Spleen (tissue), 7 donors: Measurements from ENCODE around the gene OTOP2.

ENCODE experiments used
- POLR2A ChIP-seq, 3 donors: fragments of 450-650 bp; IDR thresholded peaks; one replicate each; pipeline ENCODE4 v1.5.1; 2017; ENCODE audit warnings: antibody characterized with exemption in 3 of 3, mild to moderate bottlenecking in 1 of 3
- TF ChIP-seq, protein P1 (sequence below), 11 experiments: fragments of 200-600 bp in 7 of 11; fragments of 450-650 bp in 4 of 11; sonication (generic) in 4 of 11; IDR thresholded peaks in 8 of 11; conservative IDR thresholded peaks in 3 of 11; 1 replicate in 7 of 11; 2 replicates in 4 of 11; pipeline versions ENCODE4 v1.4.0 to v1.8.0; 2016 to 2021; ENCODE audit warnings: antibody characterized with exemption in 11 of 11, inconsistent platforms in 4 of 11, mild to moderate bottlenecking in 1 of 11
- donor health status: DM: no; HTN: no; CAD: no; lungs with moderate emphysema.
- donor health status: DM: no; HTN: no; CAD: no.
- donor health status: DM: no; HTN: no; CAD: no.

DNA sequence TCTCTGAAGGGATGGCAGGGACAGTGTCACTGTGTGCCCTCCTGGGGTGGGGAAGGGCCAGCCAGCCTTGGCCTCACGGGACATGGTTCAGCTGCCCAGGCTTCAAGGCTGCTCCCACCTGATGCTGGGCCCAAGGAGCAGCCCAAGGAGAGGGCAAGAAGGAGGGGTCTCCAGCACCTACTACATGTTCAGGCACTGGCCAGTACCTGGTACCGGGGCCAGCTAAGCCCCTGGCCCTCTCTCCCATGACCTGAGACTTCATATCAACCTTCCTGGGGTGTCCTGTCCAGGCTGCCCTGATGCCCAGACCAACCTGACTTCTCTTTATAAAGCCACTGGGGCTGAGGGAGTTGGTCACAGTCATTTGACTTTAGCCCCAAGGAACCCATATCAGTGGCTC lies 2.3 kb upstream of the OTOP2 start:
- TF ChIP-seq POLR2A (IDR thresholded peaks at IDR 0.05) = no peak
- TF ChIP-seq, protein P1, sequence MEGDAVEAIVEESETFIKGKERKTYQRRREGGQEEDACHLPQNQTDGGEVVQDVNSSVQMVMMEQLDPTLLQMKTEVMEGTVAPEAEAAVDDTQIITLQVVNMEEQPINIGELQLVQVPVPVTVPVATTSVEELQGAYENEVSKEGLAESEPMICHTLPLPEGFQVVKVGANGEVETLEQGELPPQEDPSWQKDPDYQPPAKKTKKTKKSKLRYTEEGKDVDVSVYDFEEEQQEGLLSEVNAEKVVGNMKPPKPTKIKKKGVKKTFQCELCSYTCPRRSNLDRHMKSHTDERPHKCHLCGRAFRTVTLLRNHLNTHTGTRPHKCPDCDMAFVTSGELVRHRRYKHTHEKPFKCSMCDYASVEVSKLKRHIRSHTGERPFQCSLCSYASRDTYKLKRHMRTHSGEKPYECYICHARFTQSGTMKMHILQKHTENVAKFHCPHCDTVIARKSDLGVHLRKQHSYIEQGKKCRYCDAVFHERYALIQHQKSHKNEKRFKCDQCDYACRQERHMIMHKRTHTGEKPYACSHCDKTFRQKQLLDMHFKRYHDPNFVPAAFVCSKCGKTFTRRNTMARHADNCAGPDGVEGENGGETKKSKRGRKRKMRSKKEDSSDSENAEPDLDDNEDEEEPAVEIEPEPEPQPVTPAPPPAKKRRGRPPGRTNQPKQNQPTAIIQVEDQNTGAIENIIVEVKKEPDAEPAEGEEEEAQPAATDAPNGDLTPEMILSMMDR (IDR thresholded peaks at IDR 0.05 in 8 of 11, conservative IDR thresholded peaks at IDR 0.05 in 3 of 11) = no peak
